Epithelial cell of prostate (primary cell): Measurements from ENCODE around the gene PRTFDC1.

Experiments used
- DNase-seq: peaks from one replicate; pipeline ENCODE4 v3.0.0-alpha.2; 2011; ENCODE audit warnings: low read depth, low spot score
- H3K27ac ChIP-seq: fragments of 450-650 bp; 2 replicates; pipeline ENCODE4 v1.5.1; 2017; ENCODE audit warnings: mild to moderate bottlenecking

PRTFDC1 gene

DNA sequence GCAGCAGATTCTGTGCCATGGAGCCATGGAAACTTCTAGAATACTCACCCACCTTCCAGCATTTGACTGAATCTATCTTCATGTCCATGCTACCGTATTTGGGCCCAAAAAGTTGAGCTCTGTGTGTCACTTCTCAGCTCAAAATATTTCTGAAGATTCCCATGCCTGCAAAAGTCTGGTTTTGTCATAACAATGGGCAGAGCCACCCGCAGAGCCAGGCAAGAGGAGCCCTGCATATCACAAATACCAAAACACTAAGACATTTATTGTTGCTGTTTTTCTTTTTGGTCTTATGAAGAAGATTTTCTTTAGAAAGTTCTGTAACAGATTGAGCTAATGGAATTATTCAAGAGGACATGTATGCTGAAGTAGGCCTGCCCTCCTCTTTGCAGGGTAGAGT is 68.1 kb downstream of the PRTFDC1 start:
- DNase-seq = no peak
- no peak overlapping the region for H3K27ac ChIP-seq

DNA sequence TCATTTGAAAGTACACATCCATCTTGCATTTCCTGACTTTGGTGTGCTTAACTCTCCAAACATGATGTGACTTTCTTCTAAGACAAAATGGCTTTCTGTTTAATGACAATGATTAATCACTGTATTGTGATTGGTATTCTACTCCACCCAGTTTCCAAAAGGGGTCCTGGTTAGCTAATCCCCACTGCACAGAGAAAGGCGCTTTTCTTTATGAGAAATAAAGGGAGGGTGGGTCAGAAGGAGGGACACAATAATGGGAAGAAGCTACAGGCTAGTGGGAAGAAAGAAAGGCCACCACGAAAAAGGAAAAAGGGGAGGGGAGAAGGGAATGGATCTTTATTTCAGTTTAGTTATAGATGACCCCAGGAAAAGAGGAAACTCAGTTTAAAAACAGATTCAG is 69.2 kb downstream of the PRTFDC1 start:
- no peak overlapping the region for H3K27ac ChIP-seq
- DNase-seq = no peak

DNA sequence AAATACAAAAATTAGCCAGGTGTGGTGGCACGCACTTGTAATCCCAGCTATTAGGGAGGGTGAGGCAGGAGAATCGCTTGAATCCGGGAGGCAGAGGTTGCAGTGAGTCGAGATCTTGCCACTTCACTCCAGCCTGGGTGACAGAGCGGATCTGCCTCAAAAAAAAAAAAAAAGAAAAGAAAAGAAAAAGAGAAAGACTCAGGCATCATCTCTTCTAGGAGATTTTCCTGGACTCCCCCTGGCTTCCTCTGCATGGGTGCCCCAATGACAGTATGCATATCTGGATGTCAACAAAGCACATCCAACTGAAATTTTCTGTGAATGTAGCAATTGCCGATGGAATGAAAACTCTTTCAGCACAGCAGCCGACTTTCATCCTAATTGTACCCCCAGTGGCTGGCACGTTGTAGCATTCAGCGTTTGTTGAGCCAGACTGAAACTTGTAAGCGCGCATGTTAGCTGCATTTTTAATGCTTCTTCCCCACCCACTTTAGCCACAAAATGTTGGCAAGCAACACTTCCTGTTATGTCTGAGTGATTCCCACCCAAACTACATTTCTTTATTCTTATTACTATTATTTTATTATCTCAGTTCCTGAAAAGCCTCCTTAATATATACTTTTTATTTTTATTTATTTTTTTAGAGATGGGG is 70.2 kb downstream of the PRTFDC1 start:
- H3K27ac ChIP-seq = no peak overlapping the region
- DNase-seq = no peak

DNA sequence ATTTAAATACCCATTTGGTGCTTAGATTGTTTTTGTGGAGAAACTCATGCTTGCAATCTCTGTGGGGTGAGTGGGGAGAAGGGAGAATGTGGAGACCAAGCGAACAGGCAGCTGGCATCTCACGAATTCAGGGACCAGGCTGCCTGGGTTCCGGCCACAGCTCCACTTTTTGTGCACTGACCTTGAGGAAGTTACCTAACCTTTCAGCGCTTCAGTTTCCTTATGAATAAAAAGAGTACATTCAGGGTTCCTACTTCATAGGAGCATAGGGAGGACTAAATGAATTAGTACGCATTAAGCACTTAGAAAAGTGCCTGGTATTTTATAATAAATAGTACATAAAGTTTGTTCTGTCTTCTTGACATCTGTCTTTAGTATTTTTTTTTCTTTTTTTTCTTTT is 72.5 kb downstream of the PRTFDC1 start:
- DNase-seq = no peak
- H3K27ac ChIP-seq = no peak overlapping the region

DNA sequence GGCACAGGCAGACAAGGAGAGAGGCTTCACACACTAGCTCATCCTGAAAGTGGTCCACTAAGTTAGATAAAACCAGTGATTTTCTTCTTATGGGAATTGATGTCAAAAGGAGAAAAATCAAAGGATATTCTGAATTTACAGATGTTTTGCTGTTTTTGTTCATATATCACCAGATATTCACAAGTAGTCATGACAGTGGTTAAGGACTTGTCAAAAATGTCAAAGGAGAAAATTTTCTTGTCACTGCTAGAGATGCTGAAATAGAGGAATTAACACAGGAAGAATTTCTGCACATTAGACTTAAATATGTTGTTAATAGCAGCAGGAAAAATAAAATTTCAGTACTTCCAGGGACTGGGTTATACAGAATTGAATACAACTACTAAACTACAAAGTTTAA is 78.3 kb downstream of the PRTFDC1 start:
- DNase-seq = no peak
- H3K27ac ChIP-seq = no peak overlapping the region

DNA sequence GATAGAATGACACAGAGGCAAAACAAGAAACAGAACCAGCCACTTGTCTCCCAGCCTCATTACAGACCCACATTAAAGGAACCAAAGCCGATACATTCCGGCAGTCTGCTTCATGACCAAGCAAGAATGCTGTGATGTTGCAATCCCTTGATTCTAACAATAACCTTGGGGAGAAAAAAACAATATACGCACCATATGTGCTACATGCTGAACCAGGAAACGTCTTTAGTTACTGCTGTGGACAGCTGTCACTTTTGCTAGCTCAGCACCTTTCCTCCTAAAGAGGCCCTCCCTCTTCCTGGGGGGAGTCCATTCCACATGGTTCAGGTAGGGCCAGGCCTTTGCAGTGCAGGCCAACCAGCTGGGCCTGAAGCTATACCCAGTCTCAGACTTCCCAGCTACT is 79.1 kb downstream of the PRTFDC1 start:
- H3K27ac ChIP-seq = peak overlapping the region; percentile 56
- peak; percentile 75 for DNase-seq

DNA sequence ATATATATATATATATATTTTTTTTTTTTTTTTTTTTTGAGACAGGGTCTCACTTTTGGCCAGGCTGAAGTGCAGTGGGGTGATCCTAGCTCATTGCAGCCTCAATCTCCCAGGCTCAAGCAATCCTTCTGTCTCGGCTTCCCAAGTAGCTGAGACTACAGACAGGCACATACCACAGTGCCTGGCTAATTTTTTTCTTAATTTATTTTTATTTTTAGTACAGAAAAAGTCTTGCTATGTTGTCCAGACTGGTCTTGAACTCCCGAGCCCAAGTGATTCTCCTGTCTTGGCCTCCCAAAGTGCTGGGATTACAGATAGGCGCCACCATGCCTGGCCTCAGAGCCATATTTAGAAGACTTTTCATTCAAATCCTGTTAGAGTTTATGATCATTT is 79.6 kb downstream of the PRTFDC1 start:
- peak overlapping the region; percentile 56 for H3K27ac ChIP-seq
- no peak for DNase-seq

DNA sequence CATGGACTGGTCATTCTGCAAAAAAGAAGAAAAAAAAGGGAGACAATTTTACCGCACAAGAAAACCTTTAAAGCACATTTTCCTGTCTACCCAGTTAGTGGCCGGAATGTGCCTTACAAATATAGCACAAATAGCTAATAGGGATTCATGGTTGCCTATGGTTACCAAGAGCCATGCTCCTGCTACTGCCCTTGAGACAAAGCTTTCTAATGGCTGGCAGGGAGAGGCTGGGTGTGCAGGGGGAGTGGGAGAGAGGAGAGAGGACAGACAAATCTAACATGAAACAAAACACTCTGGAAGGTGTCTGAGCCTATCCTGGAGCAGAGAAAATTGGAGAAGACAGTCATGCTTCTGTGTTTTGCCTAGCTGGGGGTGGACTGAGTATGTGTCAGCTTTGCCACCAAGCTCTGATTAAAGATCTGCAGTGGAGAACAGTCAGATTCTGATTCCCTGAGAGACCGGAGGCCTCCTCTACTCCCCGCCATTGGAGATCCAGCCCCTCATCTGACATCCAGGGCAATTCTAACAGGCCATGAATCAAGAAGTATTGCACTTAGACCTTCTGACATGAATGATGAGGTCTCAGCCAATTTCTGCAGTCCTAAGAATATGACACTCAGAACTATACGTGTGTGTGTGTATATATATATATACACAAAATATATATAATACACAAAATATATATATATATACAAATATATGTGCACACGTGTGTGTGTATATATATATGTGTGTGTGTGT is 80.2 kb downstream of the PRTFDC1 start:
- no peak for DNase-seq
- no peak overlapping the region for H3K27ac ChIP-seq

DNA sequence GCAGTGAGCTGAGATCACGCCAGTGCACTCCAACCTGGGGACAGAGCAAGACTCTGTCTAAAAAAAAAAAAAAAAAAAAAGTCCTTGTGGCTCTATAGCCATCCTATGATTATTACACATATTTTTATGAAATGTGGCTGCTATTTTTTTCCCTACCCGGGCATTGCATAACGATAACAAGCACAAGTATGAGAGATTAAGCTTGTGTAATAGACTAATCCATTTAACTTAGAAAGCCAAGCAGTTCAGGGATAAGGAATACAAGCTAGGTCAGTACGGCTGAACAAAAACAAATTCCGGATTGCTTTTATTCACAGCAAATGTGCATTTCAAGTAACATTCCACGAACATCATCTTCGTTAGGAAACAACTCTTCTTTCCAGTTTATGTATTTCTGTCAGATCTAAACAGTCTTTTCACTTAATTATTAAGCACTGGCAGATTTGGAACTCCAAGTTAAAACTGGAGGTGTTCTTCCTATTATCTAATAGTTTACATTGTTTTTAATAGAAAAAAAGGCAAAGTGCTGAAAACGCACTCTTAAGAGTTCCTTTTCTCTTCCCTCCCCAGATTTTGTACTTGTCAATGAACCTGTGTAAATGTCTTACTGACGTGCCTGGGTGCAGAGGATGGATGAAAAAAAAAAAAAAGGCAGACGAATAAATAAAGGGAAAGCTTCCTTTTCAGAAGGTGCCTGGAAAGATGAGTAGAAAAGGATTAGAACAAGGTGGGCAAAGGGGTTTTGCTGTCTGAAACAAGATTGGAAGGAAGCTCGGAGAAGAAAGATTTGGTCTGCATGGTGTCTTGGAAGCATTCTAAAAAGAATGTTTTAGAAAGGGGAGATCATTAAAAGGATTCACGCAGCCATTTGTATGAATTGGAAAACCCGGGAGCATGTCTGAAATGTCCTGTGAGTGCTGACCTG is 81.1 kb downstream of the PRTFDC1 start:
- no peak overlapping the region for H3K27ac ChIP-seq
- DNase-seq = no peak

DNA sequence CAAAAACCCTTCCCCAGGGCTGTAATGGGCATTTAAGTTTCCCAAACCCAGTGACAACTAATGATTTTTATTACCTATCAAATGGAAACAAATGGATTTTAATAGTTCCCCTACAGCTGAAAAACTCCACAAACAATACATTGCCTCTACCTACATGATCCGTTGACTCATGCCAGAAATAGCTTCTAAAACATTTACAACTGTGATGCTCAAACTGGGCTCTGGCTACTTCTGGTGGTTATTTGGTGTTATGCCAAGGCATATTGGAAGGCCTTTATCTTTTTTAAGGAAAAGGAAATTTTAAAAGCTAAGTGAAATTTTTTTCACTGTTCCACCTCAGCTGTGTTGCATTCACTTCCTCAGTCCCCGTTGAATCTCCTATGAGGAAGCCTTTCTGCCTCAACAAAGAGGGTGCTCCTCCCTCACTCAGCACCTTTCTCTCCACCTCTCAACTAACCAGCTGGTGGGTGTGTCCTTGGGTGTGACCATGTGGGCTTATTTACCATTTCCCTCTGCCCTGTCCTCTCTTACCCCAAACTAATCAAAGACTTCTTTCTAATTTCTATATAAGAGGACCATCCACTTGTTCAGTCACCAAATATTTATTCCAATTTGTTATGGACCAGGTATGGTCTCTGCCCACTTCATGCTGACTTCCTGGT is 82.9 kb downstream of the PRTFDC1 start:
- DNase-seq = no peak
- peak overlapping the region; percentile 1 for H3K27ac ChIP-seq

DNA sequence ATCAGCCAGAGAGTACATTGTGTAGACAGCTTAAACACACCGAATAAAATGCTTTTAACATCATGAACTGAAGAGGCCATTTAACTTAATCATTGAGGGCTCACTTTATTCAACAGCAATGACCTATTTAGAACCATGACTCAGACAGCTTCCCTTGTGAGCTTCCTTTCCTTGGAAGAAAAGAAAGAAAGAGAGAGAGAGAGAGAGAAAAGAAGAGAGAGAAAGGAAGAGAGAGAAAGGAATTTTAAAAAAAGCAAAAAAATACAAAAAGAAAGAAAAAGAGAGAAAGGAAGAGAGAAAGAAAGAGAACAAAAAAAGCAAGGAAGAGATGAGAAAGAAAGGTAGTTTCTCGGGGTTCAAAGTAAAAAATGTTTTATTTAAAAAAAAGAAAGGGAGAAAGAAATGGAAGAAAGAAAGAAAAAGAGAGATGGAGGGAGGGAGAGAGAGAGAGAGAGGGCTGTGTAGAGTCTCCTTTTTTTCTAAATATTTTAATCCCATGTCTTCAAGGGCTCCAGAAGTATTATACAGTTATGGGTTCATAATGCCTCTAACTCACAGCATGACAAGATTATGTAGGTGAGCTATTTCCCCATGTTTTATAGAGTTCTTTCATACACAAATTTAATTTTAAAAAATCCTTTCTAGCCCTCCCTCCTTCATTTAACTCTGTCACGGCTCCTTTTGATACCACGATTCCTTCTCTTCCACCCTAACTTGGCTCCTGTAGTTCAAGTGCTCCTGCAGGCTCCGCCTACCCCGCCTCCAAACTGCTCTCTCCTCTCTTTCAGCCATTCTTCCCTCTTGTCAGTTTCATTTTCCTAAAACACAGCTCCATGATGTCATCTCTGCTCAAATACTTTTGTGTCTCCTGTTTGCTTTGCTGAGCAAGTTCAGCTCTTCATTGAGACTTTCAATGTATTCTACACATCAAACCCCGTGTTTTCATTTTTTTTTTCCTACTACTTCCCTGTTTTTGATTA is 85.5 kb downstream of the PRTFDC1 start:
- peak; percentile 55 for DNase-seq
- H3K27ac ChIP-seq = peak overlapping the region; percentile 46

DNA sequence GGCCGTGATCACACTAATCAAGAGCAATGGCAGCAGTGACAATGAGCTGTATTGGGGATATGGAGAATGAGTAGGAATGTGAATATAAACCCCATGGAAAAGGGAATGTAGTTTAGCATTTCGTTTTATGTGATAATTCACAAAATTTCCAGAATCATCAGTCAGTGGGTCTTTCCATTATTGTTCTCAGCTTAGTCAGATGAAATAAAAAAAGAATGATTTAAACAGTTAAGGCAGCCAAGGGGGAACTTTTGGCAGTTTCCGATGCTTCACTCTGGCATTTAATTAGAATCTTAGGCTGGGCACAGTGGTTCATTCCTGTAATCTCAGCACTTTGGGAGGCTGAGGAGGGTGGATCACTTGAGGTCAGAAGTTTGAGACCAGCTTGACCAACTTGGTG is 86.6 kb downstream of the PRTFDC1 start:
- H3K27ac ChIP-seq = no peak overlapping the region
- DNase-seq = no peak

DNA sequence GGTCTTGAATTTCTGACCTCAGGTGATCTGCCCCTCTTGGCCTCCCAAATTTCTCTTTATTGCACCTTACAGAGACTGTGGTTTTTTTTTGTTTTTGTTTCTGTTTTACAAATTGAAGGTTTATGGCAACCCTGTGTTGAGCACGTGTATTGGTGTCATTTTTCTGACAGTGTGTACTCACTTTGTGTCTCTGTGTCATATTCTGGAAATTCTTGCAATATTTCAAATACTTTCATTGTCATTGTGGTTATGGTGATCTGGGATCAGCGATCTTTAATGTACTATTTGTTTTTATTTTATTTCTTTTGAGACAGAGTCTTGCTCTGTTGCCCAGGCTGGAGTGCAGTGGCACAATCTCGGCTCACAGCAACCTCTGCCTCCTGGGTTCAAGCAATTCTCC is 89.8 kb downstream of the PRTFDC1 start:
- no peak overlapping the region for H3K27ac ChIP-seq
- DNase-seq = no peak

DNA sequence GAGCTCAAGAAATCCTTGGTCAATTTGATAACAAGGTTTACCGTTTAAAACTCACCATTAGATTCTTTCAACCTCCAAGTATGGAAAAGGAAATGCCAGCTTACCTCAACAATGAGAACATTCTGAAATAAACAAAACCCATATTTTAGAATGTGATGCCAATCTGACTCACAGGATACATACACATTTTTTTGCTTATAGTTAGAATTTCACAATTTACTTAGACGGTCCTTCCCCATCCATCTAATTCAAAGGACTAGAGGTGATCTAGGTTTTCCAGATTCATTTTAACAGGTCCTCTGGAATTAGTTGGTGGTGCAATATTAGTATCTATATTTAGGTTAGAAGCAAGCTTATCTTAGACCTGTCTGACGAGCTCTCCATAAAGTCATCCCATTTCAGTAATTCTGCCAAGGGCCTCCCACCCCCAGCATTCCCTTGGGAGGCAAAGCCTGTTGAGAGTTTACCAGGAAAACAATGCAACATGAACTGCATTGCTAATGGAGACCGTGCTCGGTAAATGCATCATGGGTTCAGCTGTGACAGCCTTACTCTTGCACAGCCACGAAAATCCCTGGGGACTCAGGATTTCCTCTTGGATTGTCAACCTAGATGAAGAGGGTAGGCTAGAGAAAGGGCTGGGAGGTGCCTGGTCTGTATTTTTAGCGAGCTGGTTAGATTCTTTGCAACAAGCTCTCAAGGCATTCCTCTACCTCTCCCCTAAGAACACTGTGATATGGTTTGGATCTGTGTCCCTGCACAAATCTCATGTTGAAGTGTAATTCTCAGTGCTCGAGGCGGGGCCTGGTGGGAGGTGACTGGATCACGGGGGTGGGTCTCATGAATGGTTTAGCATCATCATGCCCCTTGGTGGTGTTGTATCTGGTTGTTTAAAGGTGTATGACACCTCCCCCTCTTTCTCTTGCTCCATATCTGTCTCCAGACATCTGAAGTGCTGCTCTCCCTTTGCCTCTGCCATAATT is 93.8 kb downstream of the PRTFDC1 start:
- no peak for DNase-seq
- peak overlapping the region; percentile 53 for H3K27ac ChIP-seq

DNA sequence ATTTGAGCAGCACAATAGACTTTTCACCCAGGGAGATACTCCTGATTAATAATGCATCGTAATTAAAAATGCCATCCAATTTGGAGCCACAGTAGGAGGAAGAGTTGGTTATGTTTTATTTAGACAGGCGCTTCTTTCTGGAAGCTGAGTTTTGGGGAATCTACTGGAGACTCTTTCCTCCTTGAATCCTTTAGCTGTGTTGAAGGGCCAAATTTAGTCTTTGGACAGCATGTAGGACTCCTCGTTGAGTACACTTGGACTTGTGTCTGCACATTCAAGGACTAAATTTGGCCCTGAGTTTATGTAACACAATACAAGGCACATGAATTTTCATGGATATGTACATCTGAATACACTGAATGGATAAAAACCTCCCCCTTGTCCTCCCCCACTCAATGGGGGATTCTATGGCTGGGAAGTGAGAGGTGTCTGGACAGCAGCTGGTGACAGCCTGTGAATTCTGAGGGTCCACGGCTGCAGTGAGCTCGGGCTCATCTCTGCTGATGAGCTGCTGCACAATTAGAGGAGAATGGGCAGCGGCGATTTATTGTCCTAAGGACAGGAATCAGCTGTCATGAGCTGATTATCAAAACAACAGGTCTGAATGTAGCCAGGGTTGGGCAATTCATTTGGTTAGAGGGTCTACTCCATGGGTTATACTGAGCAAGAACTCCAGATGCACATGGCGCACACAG is 95.2 kb downstream of the PRTFDC1 start:
- peak overlapping the region; percentile 53 for H3K27ac ChIP-seq
- DNase-seq = no peak

DNA sequence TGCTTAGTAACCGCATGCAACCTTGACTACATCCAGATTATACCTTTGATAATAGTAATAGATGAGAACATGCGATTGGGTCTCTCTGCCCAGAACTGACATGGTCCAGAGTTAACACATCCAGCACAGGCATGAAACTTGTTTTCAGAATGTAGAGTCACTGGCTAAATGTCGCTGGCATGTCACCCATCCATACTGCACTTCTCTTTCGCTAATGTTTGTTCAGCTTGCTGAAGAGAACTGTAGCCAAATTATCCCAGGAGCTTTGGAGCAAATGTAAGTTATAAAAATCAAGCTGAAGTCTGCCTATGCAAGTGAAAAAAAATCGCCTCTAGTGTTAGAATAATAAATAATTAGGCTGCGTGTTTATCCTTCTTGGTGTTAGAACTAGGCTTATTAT is 98.2 kb downstream of the PRTFDC1 start:
- no peak for DNase-seq
- H3K27ac ChIP-seq = no peak overlapping the region

DNA sequence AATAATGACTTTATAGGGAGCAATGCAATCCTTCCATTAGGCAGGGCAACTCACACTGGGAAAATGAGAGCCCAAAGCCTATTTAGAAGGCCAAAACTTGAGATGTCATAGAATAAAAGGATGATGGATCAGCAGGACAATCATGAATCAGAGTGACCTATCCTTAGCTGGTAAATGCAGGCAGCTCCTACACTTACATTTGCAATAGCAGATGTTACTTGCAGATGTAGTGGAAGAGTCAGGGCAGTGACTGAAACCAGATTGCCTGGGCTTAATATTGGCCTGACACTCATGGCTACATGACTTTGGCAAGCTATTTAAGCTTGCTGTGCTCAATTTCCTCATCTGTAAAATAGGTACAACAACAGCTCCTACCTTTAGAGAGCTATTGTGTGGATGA is 98.7 kb downstream of the PRTFDC1 start:
- no peak overlapping the region for H3K27ac ChIP-seq
- no peak for DNase-seq

DNA sequence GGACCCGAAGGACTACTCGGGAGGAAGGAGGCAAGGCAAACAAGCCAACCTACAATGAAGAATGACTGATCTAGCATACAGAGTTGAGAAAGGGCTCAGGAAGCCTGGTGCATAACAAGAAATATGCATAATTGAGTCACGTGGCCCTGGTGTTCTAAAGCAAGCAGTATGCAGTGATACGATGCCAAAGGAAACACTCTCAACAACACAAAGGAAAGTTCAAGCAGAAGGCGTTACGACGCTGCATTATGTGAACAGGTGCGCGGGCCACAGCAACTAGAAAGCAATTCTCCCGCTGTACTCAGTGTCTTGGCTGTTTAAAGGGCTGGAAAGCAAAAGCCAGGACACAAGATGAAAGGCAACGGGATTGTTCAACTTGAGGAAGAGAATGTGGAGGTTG is 100.8 kb downstream of the PRTFDC1 start:
- DNase-seq = peak; percentile 68
- no peak overlapping the region for H3K27ac ChIP-seq
